ENCODE measurements around the gene SLC7A11.

- TF ChIP-seq, protein P1, sequence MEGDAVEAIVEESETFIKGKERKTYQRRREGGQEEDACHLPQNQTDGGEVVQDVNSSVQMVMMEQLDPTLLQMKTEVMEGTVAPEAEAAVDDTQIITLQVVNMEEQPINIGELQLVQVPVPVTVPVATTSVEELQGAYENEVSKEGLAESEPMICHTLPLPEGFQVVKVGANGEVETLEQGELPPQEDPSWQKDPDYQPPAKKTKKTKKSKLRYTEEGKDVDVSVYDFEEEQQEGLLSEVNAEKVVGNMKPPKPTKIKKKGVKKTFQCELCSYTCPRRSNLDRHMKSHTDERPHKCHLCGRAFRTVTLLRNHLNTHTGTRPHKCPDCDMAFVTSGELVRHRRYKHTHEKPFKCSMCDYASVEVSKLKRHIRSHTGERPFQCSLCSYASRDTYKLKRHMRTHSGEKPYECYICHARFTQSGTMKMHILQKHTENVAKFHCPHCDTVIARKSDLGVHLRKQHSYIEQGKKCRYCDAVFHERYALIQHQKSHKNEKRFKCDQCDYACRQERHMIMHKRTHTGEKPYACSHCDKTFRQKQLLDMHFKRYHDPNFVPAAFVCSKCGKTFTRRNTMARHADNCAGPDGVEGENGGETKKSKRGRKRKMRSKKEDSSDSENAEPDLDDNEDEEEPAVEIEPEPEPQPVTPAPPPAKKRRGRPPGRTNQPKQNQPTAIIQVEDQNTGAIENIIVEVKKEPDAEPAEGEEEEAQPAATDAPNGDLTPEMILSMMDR (IDR thresholded peaks at IDR 0.05): no peak
- no peak for TF ChIP-seq POLR2A (IDR thresholded peaks at IDR 0.05)
- no peak for TF ChIP-seq EP300 (IDR thresholded peaks at IDR 0.05)
Observed at GRCh38 chr4:138239491-138239890, 2.7 kb downstream of the SLC7A11 start.
